HEK293T (cell line): Measurements from ENCODE around the gene KCNJ3.

Source experiments
- CTCF ChIA-PET: fragments of 350-600 bp; formaldehyde crosslinking; extraction: SDS; loops from one replicate; lab custom pipeline; 2021; ENCODE audit warnings: antibody characterized with exemption, inconsistent platforms; lab: Yijun Ruan, JAX
- POLR2A ChIA-PET: fragments of 350-600 bp; formaldehyde crosslinking; extraction: SDS; loops from one replicate; lab custom pipeline; 2020; ENCODE audit warnings: antibody characterized with exemption, inconsistent platforms; lab: Yijun Ruan, JAX
- DNase-seq: peaks from one replicate; pipeline ENCODE4 v3.0.0; 2012; ENCODE audit warnings: mixed read lengths; ENCODE audit errors: extremely low spot score
- ARNT ChIP-seq: fragments of 450-650 bp; IDR thresholded peaks from 2 replicates; pipeline ENCODE4 v1.6.1; 2017; ENCODE audit warnings: mild to moderate bottlenecking
- BHLHE40 ChIP-seq: fragments of 450-650 bp; IDR thresholded peaks from 2 replicates; pipeline ENCODE4 v1.6.1; 2016; ENCODE audit warnings: mild to moderate bottlenecking, moderate library complexity, borderline replicate concordance
- CTBP1 ChIP-seq: fragments of 450-650 bp; IDR thresholded peaks from 2 replicates; pipeline ENCODE4 v1.6.1; 2016; ENCODE audit warnings: borderline replicate concordance
- ELF4 ChIP-seq: fragments of 450-650 bp; IDR thresholded peaks from 2 replicates; pipeline ENCODE4 v1.6.1; 2017; ENCODE audit warnings: antibody characterized with exemption
- FOXA1 ChIP-seq: fragments of 450-650 bp; IDR thresholded peaks from 2 replicates; pipeline ENCODE4 v1.6.1; 2016; ENCODE audit warnings: mild to moderate bottlenecking
- FOXK2 ChIP-seq: fragments of 450-650 bp; IDR thresholded peaks from 2 replicates; pipeline ENCODE4 v1.6.1; 2016; ENCODE audit warnings: mild to moderate bottlenecking
- FOXM1 ChIP-seq: fragments of 450-650 bp; IDR thresholded peaks from 2 replicates; pipeline ENCODE4 v1.6.1; 2017; ENCODE audit warnings: mild to moderate bottlenecking, borderline replicate concordance
- HDGF ChIP-seq: fragments of 450-650 bp; IDR thresholded peaks from 2 replicates; pipeline ENCODE4 v1.6.1; 2017; ENCODE audit warnings: antibody characterized with exemption, borderline replicate concordance
- L3MBTL2 ChIP-seq: fragments of 450-650 bp; conservative IDR thresholded peaks from 2 replicates; pipeline ENCODE4 v1.6.1; 2016; ENCODE audit warnings: mild to moderate bottlenecking
- LEF1 ChIP-seq: fragments of 450-650 bp; IDR thresholded peaks from 2 replicates; pipeline ENCODE4 v1.6.1; 2017; ENCODE audit warnings: mild to moderate bottlenecking, borderline replicate concordance
- NFRKB ChIP-seq: fragments of 450-650 bp; IDR thresholded peaks from 2 replicates; pipeline ENCODE4 v1.6.1; 2016; ENCODE audit warnings: mild to moderate bottlenecking, moderate library complexity
- PKNOX1 ChIP-seq: fragments of 450-650 bp; IDR thresholded peaks from 2 replicates; pipeline ENCODE4 v1.6.1; 2016
- SP1 ChIP-seq: fragments of 450-650 bp; IDR thresholded peaks from 2 replicates; pipeline ENCODE4 v1.6.1; 2017
- SUZ12 ChIP-seq: fragments of 450-650 bp; IDR thresholded peaks from 2 replicates; pipeline ENCODE4 v1.6.1; 2016; ENCODE audit warnings: mild to moderate bottlenecking
- TARDBP ChIP-seq: fragments of 450-650 bp; IDR thresholded peaks from 2 replicates; pipeline ENCODE4 v1.6.1; 2016
- ZNF384 ChIP-seq: fragments of 450-650 bp; IDR thresholded peaks from 2 replicates; pipeline ENCODE4 v1.6.1; 2016

The KCNJ3 gene

GRCh38 chr2:154724194-154724797 is 25.8 kb downstream of the KCNJ3 start:
- CTCF ChIA-PET, result no interaction called here
- TF ChIP-seq BHLHE40 (no peak), FOXM1 (no peak), SP1 (no peak), TARDBP (no peak), CTBP1 (no peak), NFRKB (no peak), ELF4 (no peak), FOXK2 (no peak), LEF1 (no peak), HDGF (no peak), FOXA1 (no peak)
- DNase-seq, result no peak
- POLR2A ChIA-PET, result no interaction called here

- TF ChIP-seq BHLHE40, result no peak
- TF ChIP-seq FOXK2, result no peak
- TF ChIP-seq CTBP1, result no peak
- TF ChIP-seq SP1, result no peak
- no peak for TF ChIP-seq TARDBP
- no peak for TF ChIP-seq PKNOX1
- TF ChIP-seq FOXM1, result no peak
- TF ChIP-seq L3MBTL2, result no peak
- DNase-seq, result no peak
- CTCF ChIA-PET, result interaction anchor here (0.5 kb wide), 1 partner anchor 231 kb away, joined by 3 read pairs; no protein-coding TSS in a partner anchor
- POLR2A ChIA-PET, result no interaction called here
These were observed 41.9 kb downstream of the KCNJ3 start for GRCh38 chr2:154740361-154740760.

- DNase-seq, result no peak
- ChIA-PET CTCF (no interaction called here), POLR2A (no interaction called here)
- TF ChIP-seq FOXM1, result no peak
- TF ChIP-seq LEF1, result no peak
- no peak for TF ChIP-seq HDGF
- TF ChIP-seq NFRKB, result no peak
- TF ChIP-seq SP1, result no peak
- no peak for TF ChIP-seq PKNOX1
- no peak for TF ChIP-seq TARDBP
- TF ChIP-seq FOXK2, result no peak
- TF ChIP-seq CTBP1, result no peak
- TF ChIP-seq FOXA1, result no peak
- no peak for TF ChIP-seq L3MBTL2
- TF ChIP-seq ELF4, result no peak
- TF ChIP-seq BHLHE40, result no peak
- no peak for TF ChIP-seq ARNT
- no peak for TF ChIP-seq ZNF384
These were observed 60.4 kb downstream of the KCNJ3 start for GRCh38 chr2:154758871-154759270.

- TF ChIP-seq FOXM1 (no peak), CTBP1 (no peak), HDGF (no peak), ZNF384 (no peak), SP1 (no peak), FOXK2 (no peak), FOXA1 (no peak), PKNOX1 (no peak), SUZ12 (no peak), ARNT (no peak), BHLHE40 (no peak), LEF1 (no peak), L3MBTL2 (no peak), TARDBP (no peak), ELF4 (no peak), NFRKB (no peak)
- CTCF ChIA-PET, result no interaction called here
- POLR2A ChIA-PET, result no interaction called here
- DNase-seq, result no peak
These were observed 64.1 kb downstream of the KCNJ3 start for GRCh38 chr2:154762638-154763037.

GRCh38 chr2:154771664-154772284 is 73.3 kb downstream of the KCNJ3 start:
- ChIA-PET CTCF (no interaction called here), POLR2A (no interaction called here)
- no peak for DNase-seq
- no peak for TF ChIP-seq CTBP1
- no peak for TF ChIP-seq PKNOX1
- no peak for TF ChIP-seq SUZ12
- TF ChIP-seq HDGF, result no peak
- no peak for TF ChIP-seq L3MBTL2
